Gastroesophageal sphincter (tissue), 4 donors: ENCODE results near the gene STK32C. TPM values are rescaled to one million over a fixed set of nuclear protein-coding genes. Genes with fewer than 3 reads are reported as not detected.

Source experiments
- ATAC-seq: fragments of 150-250 bp; one replicate; pipeline ENCODE4 v1.9.1; 2016; ENCODE audit warnings: mild to moderate bottlenecking, moderate library complexity
- H3K27ac ChIP-seq, 4 donors: fragments of 200-600 bp; sonication (generic) in 3 of 4; 1 replicate in 3 of 4; 2 replicates in 1 of 4; pipeline ENCODE4 v1.5.1; 2016 to 2019
- H3K27me3 ChIP-seq: fragments of 200-600 bp; sonication (generic); one replicate; pipeline ENCODE4 v1.5.1; 2019
- H3K36me3 ChIP-seq, 2 donors: fragments of 200-600 bp; sonication (generic); one replicate each; pipeline ENCODE4 v1.5.1; 2019; ENCODE audit warnings: control low read depth in 1 of 2
- H3K4me1 ChIP-seq, 3 donors: fragments of 200-600 bp; sonication (generic); 1 replicate in 2 of 3; 2 replicates in 1 of 3; pipeline ENCODE4 v1.5.1; 2016 to 2019; ENCODE audit warnings: control low read depth in 2 of 3
- H3K4me3 ChIP-seq, 2 donors: fragments of 200-600 bp; sonication (generic); one replicate each; pipeline ENCODE4 v1.5.1; 2019; ENCODE audit warnings: mild to moderate bottlenecking in 1 of 2, moderate library complexity in 1 of 2
- H3K9me3 ChIP-seq, 3 donors: fragments of 200-600 bp; sonication (generic); one replicate each; pipeline ENCODE4 v1.5.1; 2017 to 2019; ENCODE audit warnings: control low read depth in 2 of 3
- EP300 ChIP-seq: sonication (generic); formaldehyde crosslinking; IDR thresholded peaks from one replicate; pipeline ENCODE4 v1.6.1; 2017; ENCODE audit warnings: antibody characterized with exemption, mild to moderate bottlenecking
- POLR2A ChIP-seq, 2 donors: fragments of 450-650 bp; IDR thresholded peaks; one replicate each; pipeline ENCODE4 v1.6.1; 2017; ENCODE audit warnings: antibody characterized with exemption in 2 of 2, mild to moderate bottlenecking in 2 of 2, moderate library complexity in 1 of 2
- POLR2AphosphoS5 ChIP-seq: sonication (generic); formaldehyde crosslinking; IDR thresholded peaks from one replicate; pipeline ENCODE4 v1.6.1; 2017; ENCODE audit warnings: antibody characterized with exemption
- WGBS, 2 donors: methylation state at CpG; one replicate each; pipeline ENCODE4 v1.1.5; 2018; ENCODE audit warnings: low coverage in 1 of 2; 5-methylcytosine and 5-hydroxymethylcytosine counted together
- total RNA-seq, 4 donors: library from RNA; depleted of rRNA; stranded (reverse); fragments of >200 nt; gene quantifications; one replicate each; pipeline ENCODE4 v1.1.0, GENCODE V29; 2016
- TF ChIP-seq, protein P1 (sequence below), 4 experiments: fragments of 200-600 bp in 2 of 4; fragments of 450-650 bp in 2 of 4; sonication (generic) in 1 of 4; IDR thresholded peaks; one replicate each; pipeline ENCODE4 v1.5.1; 2017 to 2019; ENCODE audit warnings: antibody characterized with exemption in 4 of 4, mild to moderate bottlenecking in 2 of 4, moderate library complexity in 2 of 4

STK32C gene
- total RNA-seq, 4 donors from 2014 or later, result 3.8 to 13.0 (median 5.1) TPM

DNA sequence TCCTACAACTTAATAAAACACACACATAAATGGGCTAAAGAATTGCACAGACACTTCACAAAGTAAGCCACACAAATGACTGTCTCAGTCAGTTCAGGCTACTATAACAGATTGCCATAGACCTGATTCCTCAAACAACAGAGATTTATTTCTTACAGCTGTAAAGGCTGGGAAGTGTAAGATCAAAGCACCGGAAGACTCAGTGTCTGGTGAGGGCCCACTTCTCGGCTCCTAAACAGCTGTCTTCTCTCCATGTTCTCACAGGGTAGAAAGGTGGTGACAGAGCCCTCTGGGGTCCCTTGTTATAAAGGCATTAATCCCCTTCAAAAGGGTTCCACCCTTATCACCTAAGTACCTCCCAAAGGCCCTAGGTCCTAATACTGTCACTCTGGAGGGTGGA is 18.3 kb downstream of the STK32C start:
- peaks cover 0 to 16% (median 0%) of the 10 kb centered on the region in 3 donors for H3K9me3 ChIP-seq
- peaks cover 2% of the 10 kb centered on the region for H3K27me3 ChIP-seq
- no peaks in the 10 kb centered on the region for H3K36me3 ChIP-seq
- H3K4me1 ChIP-seq, result peaks cover 0 to 20% (median 0%) of the 10 kb centered on the region in 3 donors
- no peak for ATAC-seq
- H3K27ac ChIP-seq, result no peak overlapping the region
- TF ChIP-seq, protein P1, sequence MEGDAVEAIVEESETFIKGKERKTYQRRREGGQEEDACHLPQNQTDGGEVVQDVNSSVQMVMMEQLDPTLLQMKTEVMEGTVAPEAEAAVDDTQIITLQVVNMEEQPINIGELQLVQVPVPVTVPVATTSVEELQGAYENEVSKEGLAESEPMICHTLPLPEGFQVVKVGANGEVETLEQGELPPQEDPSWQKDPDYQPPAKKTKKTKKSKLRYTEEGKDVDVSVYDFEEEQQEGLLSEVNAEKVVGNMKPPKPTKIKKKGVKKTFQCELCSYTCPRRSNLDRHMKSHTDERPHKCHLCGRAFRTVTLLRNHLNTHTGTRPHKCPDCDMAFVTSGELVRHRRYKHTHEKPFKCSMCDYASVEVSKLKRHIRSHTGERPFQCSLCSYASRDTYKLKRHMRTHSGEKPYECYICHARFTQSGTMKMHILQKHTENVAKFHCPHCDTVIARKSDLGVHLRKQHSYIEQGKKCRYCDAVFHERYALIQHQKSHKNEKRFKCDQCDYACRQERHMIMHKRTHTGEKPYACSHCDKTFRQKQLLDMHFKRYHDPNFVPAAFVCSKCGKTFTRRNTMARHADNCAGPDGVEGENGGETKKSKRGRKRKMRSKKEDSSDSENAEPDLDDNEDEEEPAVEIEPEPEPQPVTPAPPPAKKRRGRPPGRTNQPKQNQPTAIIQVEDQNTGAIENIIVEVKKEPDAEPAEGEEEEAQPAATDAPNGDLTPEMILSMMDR (IDR thresholded peaks at IDR 0.05), result no peak
- TF ChIP-seq EP300 (no peak), POLR2A (IDR thresholded peaks at IDR 0.05) (no peak), POLR2AphosphoS5 (no peak)
- no peak overlapping the region for H3K4me3 ChIP-seq
- WGBS, 2 donors, result 48% methylated on average over 2 of the region's 2 CpGs; no CpG with 5 or more reads in 1 of the 2 donors

DNA sequence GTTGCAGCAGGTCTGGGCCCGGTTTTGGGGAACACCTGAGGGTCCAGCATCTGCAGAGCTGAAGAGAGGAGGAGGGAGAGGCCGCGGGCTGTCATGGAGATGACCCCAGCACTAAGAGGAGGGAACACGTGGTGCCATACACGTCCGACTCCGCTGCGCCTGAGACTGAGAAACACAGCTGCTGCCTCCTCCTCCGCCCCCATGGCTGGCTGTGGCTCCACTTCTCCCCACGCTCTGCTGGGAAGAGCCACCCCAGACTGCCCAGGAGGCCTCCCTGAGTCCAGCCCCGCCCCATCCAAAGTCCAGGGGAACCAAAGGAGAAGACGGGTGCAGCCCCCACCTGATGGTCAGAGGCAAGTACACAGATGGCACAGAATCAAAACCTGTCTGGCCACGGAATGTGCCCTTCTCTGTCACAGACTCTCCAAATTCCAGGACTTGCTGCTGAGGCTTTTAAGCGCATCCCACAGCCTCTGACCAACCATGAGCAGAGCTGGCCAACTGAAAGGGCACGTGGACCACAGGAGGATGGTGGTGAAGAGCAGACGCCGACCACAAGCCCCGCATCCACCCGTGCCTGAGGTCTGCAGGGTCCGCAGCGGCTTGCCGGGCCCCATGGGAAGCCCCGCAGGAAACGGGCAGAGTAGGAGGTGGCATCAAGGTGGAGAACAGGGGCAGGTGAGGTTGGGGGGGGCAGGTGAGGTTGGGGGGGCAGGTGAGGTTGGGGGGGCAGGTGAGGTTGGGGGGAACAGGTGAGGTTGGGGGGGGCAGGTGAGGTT is 24.0 kb downstream of the STK32C start:
- H3K27ac ChIP-seq, result no peak overlapping the region
- peaks cover 31% of the 10 kb centered on the region for H3K27me3 ChIP-seq
- ATAC-seq, result no peak
- H3K4me3 ChIP-seq, result no peak overlapping the region
- peaks cover 0 to 9% (median 0%) of the 10 kb centered on the region in 3 donors for H3K4me1 ChIP-seq
- WGBS, 2 donors, result 70% methylated on average over 5 of the region's 24 CpGs; no CpG with 5 or more reads in 1 of the 2 donors
- H3K36me3 ChIP-seq, result no peaks in the 10 kb centered on the region
- peaks cover 0 to 7% (median 0%) of the 10 kb centered on the region in 3 donors for H3K9me3 ChIP-seq
- TF ChIP-seq, protein P1 (IDR thresholded peaks at IDR 0.05), result no peak
- TF ChIP-seq EP300 (no peak), POLR2AphosphoS5 (no peak), POLR2A (IDR thresholded peaks at IDR 0.05) (no peak)

DNA sequence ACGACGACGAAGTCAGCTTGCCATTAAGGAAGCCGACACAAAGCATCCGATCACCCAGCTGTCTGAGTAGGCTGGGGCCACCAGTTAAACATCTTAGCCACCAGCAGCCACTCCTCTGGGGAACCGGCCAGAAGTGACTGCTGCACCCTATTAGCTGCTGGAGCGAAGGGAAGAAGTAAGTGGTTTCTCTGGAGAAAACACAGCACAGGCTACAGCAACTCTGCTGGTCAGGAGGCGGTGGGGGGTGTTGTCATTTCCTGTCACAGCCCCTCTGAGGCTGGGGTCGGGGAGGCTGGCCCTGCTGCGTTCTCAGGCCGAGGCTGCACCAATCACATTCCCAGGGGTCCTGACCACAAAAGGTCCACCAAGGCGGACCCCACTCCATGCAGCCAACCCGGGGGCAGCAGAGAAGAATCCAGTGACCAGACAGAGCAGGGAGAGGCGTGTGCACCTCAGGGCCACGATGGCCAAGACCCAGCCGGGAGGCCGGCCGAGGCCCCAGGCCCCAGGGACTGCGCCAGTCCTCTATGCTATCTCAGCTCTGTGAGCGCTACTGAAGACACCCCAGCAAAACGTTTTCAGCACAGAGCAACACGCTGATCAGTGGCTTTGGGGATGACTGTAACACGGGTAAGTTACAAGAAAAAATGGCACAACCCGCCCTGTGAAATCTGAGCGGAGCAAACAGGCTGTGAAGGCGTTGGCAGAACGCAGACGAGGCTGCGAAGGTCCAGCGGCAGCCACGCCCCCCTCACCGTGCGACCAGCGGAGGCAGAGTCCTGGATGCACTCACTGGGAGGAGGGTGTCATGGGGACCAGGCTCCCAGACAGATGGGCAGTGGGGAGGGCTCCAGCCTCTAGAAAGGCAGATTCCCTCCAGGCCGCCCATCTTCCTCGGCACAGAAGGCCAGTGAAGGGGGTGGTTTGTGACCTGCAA is 24.8 kb downstream of the STK32C start:
- H3K36me3 ChIP-seq, result no peaks in the 10 kb centered on the region
- ATAC-seq, result no peak
- H3K27ac ChIP-seq, result no peak overlapping the region
- H3K9me3 ChIP-seq, result no peaks in the 10 kb centered on the region
- TF ChIP-seq, protein P1 (IDR thresholded peaks at IDR 0.05), result no peak
- TF ChIP-seq POLR2AphosphoS5 (no peak), POLR2A (IDR thresholded peaks at IDR 0.05) (no peak), EP300 (no peak)
- peaks cover 0 to 9% (median 0%) of the 10 kb centered on the region in 3 donors for H3K4me1 ChIP-seq
- H3K4me3 ChIP-seq, result no peak overlapping the region
- 50 to 65% methylated on average over 2 to 6 of the region's 36 CpGs for WGBS, 2 donors
- peaks cover 31% of the 10 kb centered on the region for H3K27me3 ChIP-seq

DNA sequence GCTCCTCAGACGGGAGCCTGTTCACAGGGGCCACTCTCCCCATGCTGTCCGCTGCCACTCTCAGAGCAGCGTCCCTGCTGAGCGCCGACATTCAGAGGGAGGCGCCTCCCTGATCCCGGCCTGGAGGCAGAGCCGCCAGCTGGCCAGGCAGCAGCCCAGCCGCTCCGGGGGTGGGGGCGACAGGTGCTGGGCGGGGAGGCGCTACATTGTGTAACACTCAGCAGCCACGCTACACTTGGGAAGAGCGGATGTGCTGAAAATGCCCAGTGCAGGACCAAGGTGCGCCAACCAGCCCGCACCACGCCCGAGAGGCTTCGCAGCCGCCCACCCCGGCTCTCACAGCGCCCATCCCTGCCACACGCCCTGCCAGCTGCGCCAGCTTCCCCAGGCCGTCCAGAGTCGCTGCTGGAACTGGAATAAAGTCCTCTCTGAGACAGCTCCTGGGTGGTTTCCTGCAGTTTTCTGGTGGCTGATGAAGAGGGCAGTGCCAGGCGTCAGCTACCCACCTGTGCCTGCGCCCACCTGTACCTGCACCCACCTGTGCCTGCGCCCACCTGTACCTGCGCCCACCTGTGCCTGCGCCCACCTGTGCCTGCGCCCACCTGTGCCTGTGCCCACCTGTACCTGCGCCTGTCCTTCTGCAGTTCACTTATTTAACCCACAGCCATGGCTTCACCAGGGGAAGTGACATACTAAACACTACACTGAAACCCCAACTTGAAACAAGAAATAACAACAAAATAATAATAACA is 25.7 kb downstream of the STK32C start:
- H3K27ac ChIP-seq, result no peak overlapping the region
- H3K9me3 ChIP-seq, result no peaks in the 10 kb centered on the region
- no peak overlapping the region for H3K4me3 ChIP-seq
- H3K4me1 ChIP-seq, result peaks cover 0 to 9% (median 0%) of the 10 kb centered on the region in 3 donors
- TF ChIP-seq POLR2A (IDR thresholded peaks at IDR 0.05) (no peak), POLR2AphosphoS5 (no peak), EP300 (no peak)
- TF ChIP-seq, protein P1 (IDR thresholded peaks at IDR 0.05), result no peak
- no peak for ATAC-seq
- 89% methylated on average over 4 of the region's 34 CpGs; no CpG with 5 or more reads in 1 of the 2 donors for WGBS, 2 donors
- H3K27me3 ChIP-seq, result peaks cover 31% of the 10 kb centered on the region
- no peaks in the 10 kb centered on the region for H3K36me3 ChIP-seq
